OCI-LY3 (cell line): ENCODE data around the gene TACC3.

ENCODE experiments used
- EZH2phosphoT487 ChIP-seq: fragments of 200-600 bp; shearing (Covaris generic); IDR thresholded peaks from 2 replicates; pipeline ENCODE4 v1.6.1; 2018; ENCODE audit warnings: antibody characterized with exemption, mixed run types, low read depth
- TF ChIP-seq, protein P1 (sequence below): fragments of 200-600, 300-600 bp; sonication (generic); IDR thresholded peaks from 2 replicates; pipeline ENCODE4 v1.5.1; 2014; ENCODE audit warnings: antibody characterized with exemption, low read length, low read depth

DNA sequence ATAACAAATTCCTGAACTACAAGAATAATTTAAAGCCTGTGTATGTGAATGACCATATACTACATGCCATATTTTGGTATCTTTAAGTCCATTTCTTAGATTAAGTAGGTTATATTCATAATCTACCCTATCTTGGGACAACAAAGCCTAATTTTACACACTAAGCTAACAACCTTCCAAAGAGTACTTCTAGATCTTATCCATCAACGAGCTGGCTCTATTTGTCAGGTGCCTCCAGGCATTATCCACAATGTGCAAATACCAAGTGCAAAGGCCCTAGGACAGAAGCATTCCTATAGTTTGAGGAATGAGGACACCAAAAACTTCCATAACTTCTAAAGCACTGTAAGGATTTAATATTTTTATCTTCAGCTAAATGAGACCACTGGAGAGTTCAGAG is 12.7 kb upstream of the TACC3 start:
- TF ChIP-seq EZH2phosphoT487, result no peak
- TF ChIP-seq, protein P1, sequence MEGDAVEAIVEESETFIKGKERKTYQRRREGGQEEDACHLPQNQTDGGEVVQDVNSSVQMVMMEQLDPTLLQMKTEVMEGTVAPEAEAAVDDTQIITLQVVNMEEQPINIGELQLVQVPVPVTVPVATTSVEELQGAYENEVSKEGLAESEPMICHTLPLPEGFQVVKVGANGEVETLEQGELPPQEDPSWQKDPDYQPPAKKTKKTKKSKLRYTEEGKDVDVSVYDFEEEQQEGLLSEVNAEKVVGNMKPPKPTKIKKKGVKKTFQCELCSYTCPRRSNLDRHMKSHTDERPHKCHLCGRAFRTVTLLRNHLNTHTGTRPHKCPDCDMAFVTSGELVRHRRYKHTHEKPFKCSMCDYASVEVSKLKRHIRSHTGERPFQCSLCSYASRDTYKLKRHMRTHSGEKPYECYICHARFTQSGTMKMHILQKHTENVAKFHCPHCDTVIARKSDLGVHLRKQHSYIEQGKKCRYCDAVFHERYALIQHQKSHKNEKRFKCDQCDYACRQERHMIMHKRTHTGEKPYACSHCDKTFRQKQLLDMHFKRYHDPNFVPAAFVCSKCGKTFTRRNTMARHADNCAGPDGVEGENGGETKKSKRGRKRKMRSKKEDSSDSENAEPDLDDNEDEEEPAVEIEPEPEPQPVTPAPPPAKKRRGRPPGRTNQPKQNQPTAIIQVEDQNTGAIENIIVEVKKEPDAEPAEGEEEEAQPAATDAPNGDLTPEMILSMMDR, result no peak
